Stimulated activated CD8-positive, alpha-beta memory T cell treated with anti-CD3 and anti-CD28 coated beads, Interleukin-12 subunit alpha, Interleukin-12 subunit beta, amount 100 ng/mL, for 1 hour (primary cell): ENCODE data around the gene ACER3.

Experiments used
- DNase-seq: peaks from one replicate; pipeline ENCODE4 v3.0.0-alpha.2; 2020; ENCODE audit warnings: low read depth

The ACER3 gene

DNA sequence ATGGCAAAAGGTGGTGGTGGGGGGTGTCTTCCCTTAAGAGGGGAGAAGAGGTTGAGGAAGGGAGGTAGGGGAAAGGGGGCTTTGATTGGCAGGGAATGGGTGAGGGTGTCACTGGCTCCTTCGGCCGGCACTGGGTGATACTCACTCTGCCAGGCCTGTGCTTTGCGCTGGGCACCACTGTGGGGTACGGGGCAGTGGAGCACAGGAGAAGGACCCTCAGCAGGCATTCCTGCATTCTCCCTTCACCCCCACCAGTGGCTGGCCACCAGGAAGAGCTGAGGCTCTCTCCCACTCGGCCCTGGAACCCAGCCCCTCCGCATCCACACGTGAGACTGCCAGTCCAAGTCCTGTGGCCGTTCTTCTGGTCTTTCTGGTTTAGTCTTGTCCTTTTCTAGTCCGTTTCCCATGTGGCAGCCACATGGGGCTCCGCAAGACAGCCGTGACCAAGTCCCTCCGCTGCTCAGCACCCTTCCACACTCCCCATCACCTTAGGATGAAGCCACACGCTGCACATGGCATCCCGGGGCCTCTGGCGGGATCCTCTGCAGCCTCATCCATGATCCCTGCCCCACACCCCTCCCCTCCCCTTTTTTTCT lies 214.0 kb downstream of the ACER3 start:
- no peak for DNase-seq

DNA sequence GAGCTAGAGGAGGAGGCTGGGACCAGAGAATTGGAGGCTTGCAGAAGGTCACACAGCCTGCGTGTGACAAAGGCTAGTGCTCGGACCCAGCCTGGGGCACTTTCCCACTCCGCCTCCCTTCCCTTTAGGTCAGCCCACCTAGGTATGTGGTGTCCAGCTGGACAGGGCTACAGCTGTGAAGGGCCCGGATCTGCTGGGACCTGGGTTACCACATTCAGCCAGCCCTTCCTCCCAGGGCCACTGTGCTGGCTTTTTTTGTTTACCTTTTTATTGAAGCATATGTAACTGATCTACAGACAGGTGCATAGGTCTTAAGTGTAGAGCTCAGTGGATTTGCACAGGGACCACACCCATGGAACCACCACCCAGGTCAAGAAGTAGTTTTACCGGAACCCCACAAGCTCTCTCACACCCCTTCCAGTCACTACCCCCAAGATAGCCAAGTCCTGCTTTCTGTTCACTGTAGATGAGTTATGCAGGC lies 214.7 kb downstream of the ACER3 start:
- DNase-seq, result no peak
